ENCODE results near the gene C18orf63.

DNA sequence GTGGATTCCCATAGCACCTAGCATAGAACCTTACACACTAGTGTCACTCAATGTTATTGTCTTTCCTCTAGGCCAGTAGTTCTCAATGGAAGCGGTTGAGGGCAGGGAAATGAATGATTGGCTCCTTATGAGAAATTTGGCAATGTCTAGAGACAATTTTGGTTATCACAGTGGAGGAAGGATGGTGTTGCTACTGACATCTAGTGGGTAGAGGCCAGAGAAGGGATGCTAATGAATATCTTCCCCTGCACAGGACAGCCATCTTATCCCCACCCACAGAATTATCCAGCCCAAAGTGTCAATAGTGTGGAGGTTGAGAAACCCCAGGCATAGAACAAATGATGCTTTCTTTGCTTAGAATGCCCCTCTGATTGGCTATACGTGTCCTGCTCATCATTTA is 15.8 kb downstream of the C18orf63 start:
- TF ChIP-seq, protein P1, sequence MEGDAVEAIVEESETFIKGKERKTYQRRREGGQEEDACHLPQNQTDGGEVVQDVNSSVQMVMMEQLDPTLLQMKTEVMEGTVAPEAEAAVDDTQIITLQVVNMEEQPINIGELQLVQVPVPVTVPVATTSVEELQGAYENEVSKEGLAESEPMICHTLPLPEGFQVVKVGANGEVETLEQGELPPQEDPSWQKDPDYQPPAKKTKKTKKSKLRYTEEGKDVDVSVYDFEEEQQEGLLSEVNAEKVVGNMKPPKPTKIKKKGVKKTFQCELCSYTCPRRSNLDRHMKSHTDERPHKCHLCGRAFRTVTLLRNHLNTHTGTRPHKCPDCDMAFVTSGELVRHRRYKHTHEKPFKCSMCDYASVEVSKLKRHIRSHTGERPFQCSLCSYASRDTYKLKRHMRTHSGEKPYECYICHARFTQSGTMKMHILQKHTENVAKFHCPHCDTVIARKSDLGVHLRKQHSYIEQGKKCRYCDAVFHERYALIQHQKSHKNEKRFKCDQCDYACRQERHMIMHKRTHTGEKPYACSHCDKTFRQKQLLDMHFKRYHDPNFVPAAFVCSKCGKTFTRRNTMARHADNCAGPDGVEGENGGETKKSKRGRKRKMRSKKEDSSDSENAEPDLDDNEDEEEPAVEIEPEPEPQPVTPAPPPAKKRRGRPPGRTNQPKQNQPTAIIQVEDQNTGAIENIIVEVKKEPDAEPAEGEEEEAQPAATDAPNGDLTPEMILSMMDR (IDR thresholded peaks at IDR 0.05) = no peak
- no peak for TF ChIP-seq POLR2A (IDR thresholded peaks at IDR 0.05)
